Measurements from ENCODE around the gene IGSF22. TPM values are rescaled to one million over a fixed set of nuclear protein-coding genes. Genes with fewer than 3 reads are reported as not detected.

The IGSF22 gene
- total and polyA plus RNA-seq, 5 donors from 2014 or later = 2.1 to 6.2 (median 3.1) TPM

GRCh38 chr11:18756889-18757288 is 30.9 kb upstream of the IGSF22 start:
- no peaks in the 10 kb centered on the region for H3K9me3 ChIP-seq (ENCODE audit: control insufficient read depth in 2 of 2, low read length in 2 of 2)

GRCh38 chr11:18754308-18754707 is 28.3 kb upstream of the IGSF22 start:
- Mint-ChIP-seq H3K4me3 (no peak overlapping the region), H3K27me3 (peaks cover 24% of the 10 kb centered on the region), H3K36me3 (no peaks in the 10 kb centered on the region), H3K27ac (no peak overlapping the region), H3K4me1 (no peaks in the 10 kb centered on the region), H3K9me3 (peaks cover 0 to 3% (median 0%) of the 10 kb centered on the region in 7 donors)
- no peak overlapping the region for H3K4me3 ChIP-seq (ENCODE audit: low read depth, low read length)
- ATAC-seq (ENCODE audit: low read depth in 2 of 2) (no peak), DNase-seq (no peak)
- H3K4me1 ChIP-seq (ENCODE audit: control insufficient read depth, insufficient read depth, low read length, poor library complexity, severe bottlenecking) = no peaks in the 10 kb centered on the region
- H3K27ac ChIP-seq (ENCODE audit: insufficient read depth, low read length, poor library complexity, severe bottlenecking) = no peak overlapping the region
- no peaks in the 10 kb centered on the region for H3K9me3 ChIP-seq (ENCODE audit: control insufficient read depth in 2 of 2, low read length in 2 of 2)
- no peaks in the 10 kb centered on the region for H3K36me3 ChIP-seq (ENCODE audit: control insufficient read depth, insufficient read depth, low read length)
- peaks cover 5% of the 10 kb centered on the region for H3K27me3 ChIP-seq (ENCODE audit: control insufficient read depth, insufficient read depth, low read length)

More at GRCh38 chr11:18756889-18757288, 30.9 kb upstream of the IGSF22 start:
- DNase-seq = no peak
- no peak overlapping the region for H3K27ac Mint-ChIP-seq
- no peaks in the 10 kb centered on the region for H3K36me3 Mint-ChIP-seq
- Histone ChIP-seq H3K36me3 (ENCODE audit: control insufficient read depth, insufficient read depth, low read length) (no peaks in the 10 kb centered on the region), H3K27me3 (ENCODE audit: control insufficient read depth, insufficient read depth, low read length) (peaks cover 5% of the 10 kb centered on the region), H3K4me1 (ENCODE audit: control insufficient read depth, insufficient read depth, low read length, poor library complexity, severe bottlenecking) (no peaks in the 10 kb centered on the region), H3K27ac (ENCODE audit: insufficient read depth, low read length, poor library complexity, severe bottlenecking) (no peak overlapping the region), H3K4me3 (ENCODE audit: low read depth, low read length) (no peak overlapping the region)
- peaks cover 0 to 3% (median 0%) of the 10 kb centered on the region in 7 donors for H3K9me3 Mint-ChIP-seq
- ATAC-seq (ENCODE audit: low read depth in 2 of 2) = no peak
- no peaks in the 10 kb centered on the region for H3K4me1 Mint-ChIP-seq
- H3K27me3 Mint-ChIP-seq = peaks cover 20% of the 10 kb centered on the region
- no peak overlapping the region for H3K4me3 Mint-ChIP-seq

GRCh38 chr11:18752502-18752901 is 26.5 kb upstream of the IGSF22 start:
- H3K9me3 ChIP-seq (ENCODE audit: control insufficient read depth in 2 of 2, low read length in 2 of 2) = no peaks in the 10 kb centered on the region
- Mint-ChIP-seq H3K9me3 (peaks cover 0 to 3% (median 0%) of the 10 kb centered on the region in 7 donors), H3K27me3 (peaks cover 24% of the 10 kb centered on the region), H3K4me1 (no peaks in the 10 kb centered on the region), H3K36me3 (no peaks in the 10 kb centered on the region), H3K27ac (no peak overlapping the region), H3K4me3 (no peak overlapping the region)
- H3K27ac ChIP-seq (ENCODE audit: insufficient read depth, low read length, poor library complexity, severe bottlenecking) = no peak overlapping the region
- ATAC-seq (ENCODE audit: low read depth in 2 of 2) = no peak
- no peaks in the 10 kb centered on the region for H3K4me1 ChIP-seq (ENCODE audit: control insufficient read depth, insufficient read depth, low read length, poor library complexity, severe bottlenecking)
- peaks cover 5% of the 10 kb centered on the region for H3K27me3 ChIP-seq (ENCODE audit: control insufficient read depth, insufficient read depth, low read length)
- DNase-seq = no peak
- H3K36me3 ChIP-seq (ENCODE audit: control insufficient read depth, insufficient read depth, low read length) = no peaks in the 10 kb centered on the region
- H3K4me3 ChIP-seq (ENCODE audit: low read depth, low read length) = no peak overlapping the region

GRCh38 chr11:18750944-18751343 is 25.0 kb upstream of the IGSF22 start:
- peak overlapping the region in 1 of 3 donors; percentile 46 for H3K27ac Mint-ChIP-seq
- Histone ChIP-seq H3K27me3 (ENCODE audit: control insufficient read depth, insufficient read depth, low read length) (no peaks in the 10 kb centered on the region), H3K4me1 (ENCODE audit: control insufficient read depth, insufficient read depth, low read length, poor library complexity, severe bottlenecking) (no peaks in the 10 kb centered on the region), H3K36me3 (ENCODE audit: control insufficient read depth, insufficient read depth, low read length) (no peaks in the 10 kb centered on the region), H3K4me3 (ENCODE audit: low read depth, low read length) (no peak overlapping the region), H3K9me3 (ENCODE audit: control insufficient read depth in 2 of 2, low read length in 2 of 2) (no peaks in the 10 kb centered on the region), H3K27ac (ENCODE audit: insufficient read depth, low read length, poor library complexity, severe bottlenecking) (no peak overlapping the region)
- H3K4me1 Mint-ChIP-seq = no peaks in the 10 kb centered on the region
- no peak overlapping the region for H3K4me3 Mint-ChIP-seq
- H3K36me3 Mint-ChIP-seq = no peaks in the 10 kb centered on the region
- peaks cover 0 to 3% (median 0%) of the 10 kb centered on the region in 7 donors for H3K9me3 Mint-ChIP-seq
- ATAC-seq (ENCODE audit: low read depth in 2 of 2) = no peak
- no peak for DNase-seq
- H3K27me3 Mint-ChIP-seq = peaks cover 22% of the 10 kb centered on the region

- Mint-ChIP-seq H3K4me3 (no peak overlapping the region), H3K27ac (no peak overlapping the region), H3K27me3 (peaks cover 22% of the 10 kb centered on the region), H3K36me3 (no peaks in the 10 kb centered on the region), H3K4me1 (no peaks in the 10 kb centered on the region), H3K9me3 (peaks cover 0 to 3% (median 0%) of the 10 kb centered on the region in 7 donors)
- no peak for ATAC-seq (ENCODE audit: low read depth in 2 of 2)
- H3K4me1 ChIP-seq (ENCODE audit: control insufficient read depth, insufficient read depth, low read length, poor library complexity, severe bottlenecking) = no peaks in the 10 kb centered on the region
- H3K36me3 ChIP-seq (ENCODE audit: control insufficient read depth, insufficient read depth, low read length) = no peaks in the 10 kb centered on the region
- DNase-seq = no peak
- H3K4me3 ChIP-seq (ENCODE audit: low read depth, low read length) = no peak overlapping the region
- H3K9me3 ChIP-seq (ENCODE audit: control insufficient read depth in 2 of 2, low read length in 2 of 2) = no peaks in the 10 kb centered on the region
- no peak overlapping the region for H3K27ac ChIP-seq (ENCODE audit: insufficient read depth, low read length, poor library complexity, severe bottlenecking)
- H3K27me3 ChIP-seq (ENCODE audit: control insufficient read depth, insufficient read depth, low read length) = no peaks in the 10 kb centered on the region
Observed at GRCh38 chr11:18749681-18750319, 23.8 kb upstream of the IGSF22 start.

GRCh38 chr11:18748766-18749365 is 22.9 kb upstream of the IGSF22 start:
- H3K4me1 Mint-ChIP-seq = no peaks in the 10 kb centered on the region
- Histone ChIP-seq H3K27ac (ENCODE audit: insufficient read depth, low read length, poor library complexity, severe bottlenecking) (no peak overlapping the region), H3K27me3 (ENCODE audit: control insufficient read depth, insufficient read depth, low read length) (no peaks in the 10 kb centered on the region), H3K4me3 (ENCODE audit: low read depth, low read length) (no peak overlapping the region), H3K9me3 (ENCODE audit: control insufficient read depth in 2 of 2, low read length in 2 of 2) (no peaks in the 10 kb centered on the region), H3K4me1 (ENCODE audit: control insufficient read depth, insufficient read depth, low read length, poor library complexity, severe bottlenecking) (no peaks in the 10 kb centered on the region), H3K36me3 (ENCODE audit: control insufficient read depth, insufficient read depth, low read length) (no peaks in the 10 kb centered on the region)
- DNase-seq (no peak), ATAC-seq (ENCODE audit: low read depth in 2 of 2) (no peak)
- H3K4me3 Mint-ChIP-seq = no peak overlapping the region
- peaks cover 19% of the 10 kb centered on the region for H3K27me3 Mint-ChIP-seq
- H3K9me3 Mint-ChIP-seq = peaks cover 0 to 3% (median 0%) of the 10 kb centered on the region in 7 donors
- H3K36me3 Mint-ChIP-seq = no peaks in the 10 kb centered on the region
- no peak overlapping the region for H3K27ac Mint-ChIP-seq

- Mint-ChIP-seq H3K27me3 (peaks cover 5% of the 10 kb centered on the region), H3K4me3 (no peak overlapping the region), H3K9me3 (no peaks in the 10 kb centered on the region), H3K36me3 (no peaks in the 10 kb centered on the region), H3K4me1 (no peaks in the 10 kb centered on the region), H3K27ac (peak overlapping the region in 1 of 3 donors; percentile 56)
- Histone ChIP-seq H3K27ac (ENCODE audit: insufficient read depth, low read length, poor library complexity, severe bottlenecking) (no peak overlapping the region), H3K36me3 (ENCODE audit: control insufficient read depth, insufficient read depth, low read length) (no peaks in the 10 kb centered on the region), H3K9me3 (ENCODE audit: control insufficient read depth in 2 of 2, low read length in 2 of 2) (no peaks in the 10 kb centered on the region), H3K27me3 (ENCODE audit: control insufficient read depth, insufficient read depth, low read length) (no peaks in the 10 kb centered on the region), H3K4me1 (ENCODE audit: control insufficient read depth, insufficient read depth, low read length, poor library complexity, severe bottlenecking) (no peaks in the 10 kb centered on the region), H3K4me3 (ENCODE audit: low read depth, low read length) (no peak overlapping the region)
- ATAC-seq (ENCODE audit: low read depth in 2 of 2) = no peak
- DNase-seq = no peak
Observed at GRCh38 chr11:18745251-18745650, 19.3 kb upstream of the IGSF22 start.
